GM21825 (cell line): Measurements from ENCODE around the gene MAGI2.

Experiments
- ATAC-seq: cut with Tn5 transposase; IDR thresholded peaks from one replicate; pipeline ENCODE4 v1.9.1; 2021; ENCODE audit warnings: mild to moderate bottlenecking, moderate library complexity; ENCODE audit not compliant: unreplicated experiment

Gene MAGI2

GRCh38 chr7:79381921-79382320 is 71.5 kb downstream of the MAGI2 start:
- no peak for ATAC-seq

DNA sequence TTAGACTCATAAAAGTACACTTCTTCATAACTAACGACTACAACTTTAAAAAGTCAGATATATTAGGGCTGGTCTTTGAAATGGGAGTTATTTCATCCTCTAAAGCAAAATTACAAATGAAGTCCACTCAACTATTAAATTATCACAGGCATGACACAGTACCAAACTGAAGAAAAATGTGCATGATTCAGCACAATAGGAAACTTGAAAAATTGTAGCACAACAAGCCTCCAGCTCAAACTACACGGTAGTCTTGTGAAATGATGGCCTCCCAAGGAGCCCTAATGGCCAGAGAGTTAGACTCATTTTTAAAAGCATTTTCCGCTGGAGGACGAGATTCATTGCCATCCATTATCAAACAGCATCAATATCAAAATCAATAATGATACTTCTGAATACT is 76.4 kb downstream of the MAGI2 start:
- no peak for ATAC-seq

- no peak for ATAC-seq
Observed at GRCh38 chr7:79376299-79377025, 77.0 kb downstream of the MAGI2 start.

GRCh38 chr7:79361214-79361613 is 92.3 kb downstream of the MAGI2 start:
- no peak for ATAC-seq

DNA sequence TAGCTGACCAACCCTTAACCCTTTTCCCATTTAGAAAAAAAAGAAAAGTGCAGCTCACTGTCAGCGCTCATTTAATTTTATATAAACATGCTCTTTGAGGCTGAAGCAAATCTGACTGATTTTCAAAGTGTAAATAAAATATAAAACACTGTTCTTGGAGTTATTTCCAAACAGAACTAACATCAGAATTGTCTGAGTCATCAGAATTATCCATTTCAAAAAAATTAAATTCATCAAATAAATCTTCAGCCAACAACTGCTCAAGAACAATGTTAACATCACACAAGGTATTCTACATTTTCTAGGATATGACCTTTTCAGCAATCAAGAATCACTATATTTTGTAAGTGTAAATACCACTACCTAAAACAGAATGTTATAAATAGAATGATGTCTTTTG is 93.6 kb downstream of the MAGI2 start:
- ATAC-seq = no peak

- no peak for ATAC-seq
Observed at GRCh38 chr7:79357101-79357500, 96.4 kb downstream of the MAGI2 start.

DNA sequence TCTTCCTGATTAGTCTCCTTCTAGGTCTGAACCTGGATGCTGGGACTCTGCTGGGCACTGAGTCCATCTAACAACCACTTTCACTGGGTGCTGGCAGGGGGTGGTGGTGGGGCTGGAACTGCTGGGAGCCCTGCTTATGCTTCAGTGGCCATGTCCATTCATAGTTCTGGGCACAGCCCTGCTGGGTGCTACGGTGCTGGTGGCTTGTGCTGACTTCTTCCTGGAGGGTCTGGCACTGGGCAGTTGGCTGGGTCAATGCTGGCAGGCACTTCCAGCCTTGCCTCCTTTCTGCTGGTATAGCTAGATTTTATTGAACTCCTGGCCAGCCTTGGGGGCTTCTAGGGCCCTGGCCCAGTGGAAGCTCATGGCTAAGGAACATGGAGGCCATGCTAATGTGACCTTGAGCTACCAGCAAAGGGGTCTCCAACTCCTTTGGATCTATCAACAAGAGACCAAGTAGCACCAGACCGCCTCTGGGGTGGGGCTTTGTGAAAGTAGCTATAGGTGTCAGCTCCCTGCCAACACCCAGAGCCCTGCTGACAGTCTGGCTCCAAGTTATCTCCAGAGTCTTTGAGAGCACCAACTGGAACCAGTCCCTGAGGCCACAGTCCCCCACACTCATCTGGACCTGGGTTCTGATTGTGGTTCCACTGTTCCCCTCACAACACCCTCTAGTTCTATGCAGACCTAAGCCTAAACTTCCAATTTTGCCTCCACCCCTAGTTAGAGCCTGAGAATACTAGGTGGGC is 99.6 kb downstream of the MAGI2 start:
- ATAC-seq = no peak

- no peak for ATAC-seq
Observed at GRCh38 chr7:79352323-79352722, 101.1 kb downstream of the MAGI2 start.

DNA sequence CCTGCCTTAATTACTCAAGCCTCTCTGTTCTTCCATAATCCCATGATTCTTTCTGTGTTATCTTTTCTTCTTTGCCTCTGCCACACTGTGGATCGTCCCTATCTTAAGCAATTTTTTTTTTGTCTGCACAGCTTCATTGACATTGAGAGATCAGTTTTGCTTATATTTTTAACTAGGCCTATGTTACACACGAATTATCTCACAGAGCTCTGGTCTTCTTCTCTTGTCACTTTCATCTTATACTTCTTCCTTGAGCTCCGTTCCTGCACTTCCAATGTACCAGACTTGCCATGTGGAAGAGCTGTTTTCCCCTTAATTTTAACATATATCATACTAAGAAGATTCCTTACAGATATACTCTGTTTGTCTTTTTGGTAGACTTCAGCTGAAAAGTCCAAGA is 106.1 kb downstream of the MAGI2 start:
- ATAC-seq = no peak

DNA sequence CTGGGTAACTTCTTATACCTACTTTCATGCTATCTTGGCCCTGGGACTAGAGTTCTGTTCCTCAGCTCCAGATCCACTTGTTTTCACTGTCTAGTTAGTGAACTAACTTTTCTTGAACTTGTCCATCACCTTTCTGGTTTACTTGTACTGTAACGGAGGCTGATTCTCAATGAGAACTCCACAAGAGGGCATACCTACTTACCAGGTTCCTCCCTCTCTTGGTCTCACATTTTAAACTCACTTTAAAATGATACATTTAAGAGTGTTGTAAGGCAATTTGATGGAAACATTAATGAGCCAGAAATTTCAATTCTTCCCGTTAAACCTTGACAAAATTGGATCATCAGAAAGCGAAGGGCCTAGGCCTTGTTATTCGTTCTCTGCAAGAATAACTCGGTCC is 111.6 kb downstream of the MAGI2 start:
- ATAC-seq = no peak

GRCh38 chr7:79340212-79340611 is 113.3 kb downstream of the MAGI2 start:
- ATAC-seq = no peak

GRCh38 chr7:79339208-79339925 is 114.1 kb downstream of the MAGI2 start:
- ATAC-seq = no peak

DNA sequence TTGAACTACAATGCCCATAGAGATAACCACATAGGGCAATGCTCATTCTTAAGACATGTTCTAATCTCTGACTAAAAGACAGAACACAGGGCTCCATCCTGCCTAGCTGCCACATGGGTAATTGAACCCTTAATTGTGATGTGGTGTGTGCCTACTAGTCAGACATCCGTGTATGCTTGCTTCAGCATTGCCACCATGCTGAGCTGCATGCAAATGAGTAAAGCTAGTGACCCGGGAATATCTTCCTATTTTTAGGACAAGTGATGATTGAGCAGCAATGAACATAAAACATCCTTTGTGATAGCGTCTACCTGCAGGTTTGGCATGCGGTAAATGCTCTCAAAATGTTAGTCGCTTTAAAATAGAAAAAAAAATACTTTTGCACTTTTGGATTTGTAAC is 115.8 kb downstream of the MAGI2 start:
- no peak for ATAC-seq

GRCh38 chr7:79334841-79335240 is 118.6 kb downstream of the MAGI2 start:
- ATAC-seq = no peak

- ATAC-seq = no peak
Observed at GRCh38 chr7:79334334-79334733, 119.1 kb downstream of the MAGI2 start.

GRCh38 chr7:79332091-79332490 is 121.4 kb downstream of the MAGI2 start:
- ATAC-seq = no peak

DNA sequence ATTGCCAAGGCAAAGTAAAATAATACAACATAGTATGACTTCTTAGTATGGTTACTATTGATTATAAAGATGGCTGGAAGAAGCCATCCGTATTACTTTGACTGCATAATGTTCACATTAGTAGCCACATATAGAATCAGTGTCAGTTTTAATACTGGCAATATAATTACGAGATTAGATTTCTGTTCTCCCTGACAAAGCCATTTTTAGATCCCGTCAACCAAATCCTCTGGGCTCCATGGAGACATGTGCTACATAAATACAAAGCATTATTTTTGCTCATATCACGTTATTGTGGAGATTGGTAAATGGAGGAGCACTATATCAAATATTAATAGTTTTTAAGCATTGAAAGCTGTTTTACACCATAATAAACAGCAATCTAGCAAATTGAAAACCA is 124.0 kb downstream of the MAGI2 start:
- ATAC-seq = no peak

- no peak for ATAC-seq
Observed at GRCh38 chr7:79320741-79321473, 132.6 kb downstream of the MAGI2 start.

DNA sequence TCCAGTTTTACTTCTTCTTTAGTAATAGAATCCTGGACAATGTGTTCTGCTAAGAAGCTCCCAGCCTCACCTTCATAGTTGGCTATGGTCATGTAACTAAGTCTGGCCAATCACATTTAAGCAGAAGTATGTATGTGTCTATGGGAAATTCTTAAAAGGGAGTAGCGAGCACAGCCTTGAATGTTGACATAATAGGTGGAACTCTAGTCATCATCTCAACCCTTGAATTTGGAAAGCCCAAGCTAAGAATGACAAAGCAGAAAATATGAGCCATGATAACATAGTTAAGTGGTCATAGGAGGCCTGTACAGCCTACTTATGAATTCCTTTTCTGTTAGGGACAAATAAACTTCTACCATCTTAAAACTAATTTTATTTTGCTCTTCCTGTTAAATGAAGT is 134.1 kb downstream of the MAGI2 start:
- ATAC-seq = no peak

- no peak for ATAC-seq
Observed at GRCh38 chr7:79317728-79318127, 135.7 kb downstream of the MAGI2 start.

DNA sequence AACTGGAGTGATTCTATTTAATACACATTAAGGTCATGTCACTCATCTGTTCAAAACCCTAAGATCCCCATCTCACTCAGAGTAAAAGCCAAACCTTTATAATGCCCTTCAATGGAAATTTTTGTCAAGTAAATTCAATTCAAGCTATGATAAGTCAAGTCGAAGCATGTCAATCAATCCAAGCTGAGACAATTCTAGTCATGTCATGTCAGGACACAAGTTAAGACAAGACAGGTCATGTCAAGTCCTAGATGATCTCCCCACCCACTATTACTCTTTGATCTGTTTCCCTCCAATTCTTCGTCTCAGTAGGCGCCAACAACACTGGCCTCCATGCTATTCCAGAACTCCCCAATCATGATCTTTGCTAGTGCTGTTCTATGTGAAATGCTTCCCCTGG is 141.4 kb downstream of the MAGI2 start:
- ATAC-seq = no peak
